ENCODE measurements around the gene STAG3. TPM values are rescaled to one million over a fixed set of nuclear protein-coding genes. Genes with fewer than 3 reads are reported as not detected.

The STAG3 gene
- total RNA-seq, 1 experiment from 2014 or later: 0.23 TPM

DNA sequence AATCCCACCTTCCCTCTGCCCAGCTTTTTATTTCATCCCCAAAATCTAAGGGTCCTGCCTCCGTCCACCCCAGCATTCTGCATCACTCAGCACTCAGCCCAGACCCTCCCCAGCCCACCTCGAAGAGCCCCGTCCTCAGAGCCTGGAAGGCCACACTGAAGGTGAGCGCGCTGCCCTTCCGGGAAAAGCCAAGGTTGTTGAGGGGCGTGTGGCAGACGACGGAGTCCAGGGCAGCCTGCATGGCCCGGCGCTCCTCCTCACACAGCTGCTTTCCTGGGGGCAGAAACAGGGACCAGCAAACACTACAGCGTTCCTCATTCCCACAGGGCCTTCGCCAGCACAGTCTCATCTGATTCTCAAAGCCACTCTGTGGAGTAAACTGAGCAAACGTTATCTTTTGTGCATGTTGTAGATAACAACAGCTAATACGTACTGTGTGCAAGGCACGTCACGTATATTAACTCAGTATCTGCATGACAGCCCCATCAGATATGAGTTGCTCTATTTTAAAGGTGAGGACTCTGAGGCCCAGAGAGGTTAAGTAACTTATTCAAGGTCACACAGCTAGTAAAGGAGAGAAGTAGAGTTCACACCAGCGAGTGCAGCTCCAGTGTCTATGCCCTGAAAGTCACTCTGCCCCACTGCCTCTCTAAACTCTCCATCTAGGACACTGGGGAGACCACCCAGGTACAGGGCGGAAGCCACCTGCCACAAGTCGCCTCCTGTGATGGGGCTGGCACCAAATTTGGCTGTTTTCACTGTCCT is 22.0 kb upstream of the STAG3 start:
- DNase-seq (ENCODE audit: low read depth): no peak

DNA sequence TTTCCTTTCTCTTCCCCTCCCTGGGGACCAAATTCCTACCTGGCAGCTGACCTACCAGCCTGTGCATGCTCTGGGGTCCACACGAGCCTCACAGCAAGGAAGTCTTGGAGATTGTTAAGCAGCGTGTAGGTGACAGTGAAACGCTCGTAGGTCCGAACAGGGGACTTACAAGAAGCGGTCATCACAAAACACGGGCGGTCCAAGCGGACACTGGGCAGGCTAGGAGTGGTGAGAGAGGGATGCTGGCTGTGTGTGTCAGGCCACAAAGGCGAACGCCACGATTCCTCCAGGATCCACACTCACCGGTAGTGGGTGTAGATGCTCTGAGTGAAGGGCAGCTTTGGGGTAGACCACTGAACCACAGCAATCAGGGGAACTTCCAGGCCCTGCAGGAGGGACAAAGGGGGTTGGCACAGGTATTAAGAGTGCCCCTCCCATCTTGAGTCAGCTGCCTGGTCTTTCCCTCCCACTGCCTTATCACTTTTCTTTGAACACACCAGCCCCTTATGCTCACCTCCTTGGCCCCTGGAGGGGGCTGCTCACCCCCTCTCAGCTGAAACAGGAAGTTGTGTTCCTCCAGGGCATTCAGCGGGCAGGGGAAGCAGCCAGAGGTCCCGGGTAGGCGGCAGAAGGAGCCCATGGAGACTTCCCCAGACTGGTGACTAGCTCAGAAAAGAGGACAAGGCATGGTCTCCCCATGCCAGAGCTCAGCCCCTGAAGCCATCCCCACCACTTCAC is 21.2 kb upstream of the STAG3 start:
- DNase-seq (ENCODE audit: low read depth): no peak

DNA sequence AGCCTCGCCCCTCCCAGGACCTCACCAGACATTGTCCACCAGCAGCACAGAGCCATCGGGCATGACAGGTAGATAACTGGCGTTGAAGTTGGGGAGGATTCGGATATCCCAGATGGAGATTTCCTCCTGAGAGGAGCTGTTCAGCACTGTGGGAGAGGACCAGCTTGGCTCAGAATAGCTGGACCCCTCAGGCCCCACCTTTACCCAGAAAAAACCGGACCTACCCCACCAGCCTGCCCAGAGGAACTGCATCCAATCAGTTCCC is 20.7 kb upstream of the STAG3 start:
- DNase-seq (ENCODE audit: low read depth): no peak

DNA sequence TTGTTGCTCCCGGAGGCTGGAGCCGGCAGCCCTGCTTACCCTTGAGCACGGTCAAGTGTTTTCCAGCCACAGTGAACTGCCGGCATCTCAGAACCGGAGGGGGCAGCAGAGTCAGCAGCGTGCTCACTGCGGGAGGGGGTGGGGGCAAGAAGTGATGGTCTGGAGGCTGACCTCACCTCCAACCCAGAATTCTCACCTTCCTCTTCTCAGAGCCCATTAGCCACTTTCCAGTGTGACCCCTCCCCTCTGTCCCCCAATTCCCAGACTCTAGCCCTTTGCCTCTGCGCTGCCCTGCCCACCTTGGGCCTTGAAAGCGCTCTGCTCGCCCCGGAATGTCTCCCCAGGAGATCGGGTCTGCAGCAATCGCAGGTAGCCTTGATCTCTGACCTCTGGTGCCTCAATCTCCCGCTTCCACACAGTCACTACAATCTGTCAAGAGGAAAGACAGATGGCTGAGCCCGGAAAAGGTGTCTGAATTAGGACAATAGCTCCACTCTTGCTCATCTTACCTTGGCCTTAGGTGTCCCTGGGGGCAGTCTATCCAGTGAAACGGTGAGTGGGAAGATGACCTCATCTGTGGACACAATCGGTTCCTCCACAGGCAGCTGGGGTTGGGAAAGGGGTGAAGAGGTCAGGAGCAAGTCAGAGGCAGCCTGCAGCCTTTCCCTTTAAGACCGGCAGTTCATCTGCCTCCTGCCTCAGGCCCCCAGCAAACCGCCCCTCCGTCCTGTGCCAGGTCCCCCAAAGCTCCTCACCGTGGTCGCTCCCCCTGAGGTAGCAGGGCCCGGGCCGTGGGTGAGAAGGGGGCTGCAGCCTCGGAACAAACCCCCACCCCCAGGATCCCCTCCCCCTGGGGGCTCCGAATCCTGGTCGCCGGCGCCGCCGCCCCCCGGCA is 20.1 kb upstream of the STAG3 start:
- peak; percentile 77 for DNase-seq (ENCODE audit: low read depth)

DNA sequence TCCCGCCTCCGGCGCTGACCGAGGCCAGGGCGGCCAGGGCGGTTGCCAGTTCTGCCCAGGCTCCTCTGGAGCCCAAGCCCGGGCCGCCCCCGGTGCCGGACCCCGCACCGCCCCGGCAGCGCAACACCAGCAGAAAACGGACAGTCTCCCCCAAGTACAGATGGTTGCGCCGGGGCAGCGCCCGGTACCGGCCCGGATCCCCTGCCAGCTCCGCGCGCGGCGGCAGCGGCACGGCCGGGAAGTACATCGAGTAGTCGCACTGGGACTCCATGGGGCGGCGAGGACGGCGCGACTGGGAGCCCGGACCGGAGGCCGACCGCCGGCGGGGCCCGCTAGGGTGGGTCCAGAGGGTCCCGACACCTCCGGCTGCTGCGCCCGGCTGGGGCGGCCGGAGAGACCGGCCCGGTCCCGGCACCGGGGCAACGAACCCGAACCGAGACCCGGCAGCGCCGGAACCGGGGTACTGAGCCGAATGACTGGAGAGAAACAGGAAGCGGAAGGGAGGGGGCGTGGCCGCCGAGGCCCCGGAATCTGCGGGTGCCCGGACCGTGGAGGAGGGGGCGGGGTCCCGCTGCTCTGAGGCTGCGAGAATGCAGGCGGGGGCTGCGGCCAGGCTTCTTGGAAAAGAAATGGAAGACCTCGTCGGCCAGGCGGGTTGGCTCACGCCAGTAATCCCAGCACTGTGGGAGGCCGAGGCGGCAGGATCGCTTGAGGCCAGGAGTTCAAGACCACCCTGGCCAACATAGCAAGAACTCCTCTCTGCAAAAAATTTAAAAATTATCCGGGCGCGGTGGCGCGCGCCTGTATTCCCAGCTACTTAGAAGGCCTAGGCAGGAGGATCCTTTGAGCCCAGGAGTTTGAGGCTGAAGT is 19.3 kb upstream of the STAG3 start, which contains the start of gene TRAPPC14:
TSS of gene TRAPPC14 (minus strand) at position 495 of the 870 bp plus-strand sequence. CDS start at position 271, 224 bp downstream.
- peak; percentile 84 for DNase-seq (ENCODE audit: low read depth)

DNA sequence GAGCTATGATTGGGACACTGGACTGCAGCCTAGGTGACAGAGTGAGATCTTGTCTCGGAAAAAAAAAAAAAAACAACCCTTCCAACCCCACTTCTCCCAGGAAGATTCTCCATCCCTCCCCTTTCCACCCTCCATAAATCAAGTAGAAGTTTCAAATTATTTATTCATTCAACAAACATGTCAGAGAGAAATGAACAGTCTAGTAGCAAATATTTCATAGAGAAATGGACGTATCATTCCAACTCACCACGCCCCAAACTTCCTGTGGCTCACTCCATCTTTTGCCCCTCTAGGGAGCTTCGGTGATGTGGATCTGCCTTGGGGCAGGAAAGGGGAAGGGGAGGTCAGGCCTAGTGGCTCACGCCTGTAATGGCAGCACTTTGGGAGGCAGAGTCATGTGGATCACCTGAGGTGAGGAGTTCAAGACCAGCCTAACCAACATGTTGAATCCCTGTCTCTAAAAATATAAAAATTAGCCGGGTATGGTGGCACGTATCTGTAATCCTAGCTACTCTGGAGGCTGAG is 18.6 kb upstream of the STAG3 start:
- peak; percentile 49 for DNase-seq (ENCODE audit: low read depth)

DNA sequence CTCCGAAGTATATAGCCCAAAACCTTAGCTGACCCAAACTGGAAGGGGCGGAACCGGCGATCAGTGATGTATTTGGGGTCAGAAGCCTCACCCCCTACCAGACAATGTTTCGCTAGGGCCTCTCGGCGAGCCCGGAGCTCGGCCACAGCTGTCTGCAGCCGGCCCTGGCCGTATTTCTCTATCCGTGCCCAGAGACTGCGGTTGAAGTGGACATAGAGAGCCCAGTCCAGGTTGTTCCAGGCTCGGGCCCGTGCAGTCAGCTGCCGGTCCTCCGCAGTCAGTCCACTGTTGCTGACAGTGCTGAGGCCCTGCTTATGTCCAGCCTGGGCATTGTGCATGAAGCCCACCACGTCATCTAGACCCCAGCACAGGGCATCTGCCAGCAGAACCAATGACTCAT is 17.7 kb upstream of the STAG3 start:
- DNase-seq (ENCODE audit: low read depth): no peak

DNA sequence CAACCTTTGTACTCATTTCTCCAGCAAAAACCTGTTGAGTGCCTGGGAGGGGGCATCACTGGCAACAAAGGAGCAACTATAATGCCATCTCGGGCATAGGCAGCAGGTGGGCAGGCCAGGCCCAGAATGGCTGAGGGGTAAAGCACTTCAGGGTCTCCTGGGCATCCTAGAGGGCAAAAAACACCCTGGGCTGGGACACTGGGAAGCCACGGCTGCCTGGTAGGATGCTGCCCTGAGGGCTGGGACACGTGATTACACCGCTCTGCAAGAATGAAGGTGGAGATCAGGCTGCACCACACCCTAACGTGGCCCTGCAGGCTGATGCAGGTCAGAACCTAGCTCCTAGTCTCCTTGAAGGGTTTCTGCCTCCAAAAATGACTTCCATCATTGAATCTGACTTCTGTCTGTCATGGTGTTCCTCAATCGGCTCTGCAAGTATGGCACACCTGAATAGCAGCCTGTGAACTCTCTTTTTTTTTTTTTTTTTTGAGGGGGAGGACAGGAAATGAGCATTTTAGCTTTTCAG is 14.6 kb upstream of the STAG3 start:
- no peak for DNase-seq (ENCODE audit: low read depth)

DNA sequence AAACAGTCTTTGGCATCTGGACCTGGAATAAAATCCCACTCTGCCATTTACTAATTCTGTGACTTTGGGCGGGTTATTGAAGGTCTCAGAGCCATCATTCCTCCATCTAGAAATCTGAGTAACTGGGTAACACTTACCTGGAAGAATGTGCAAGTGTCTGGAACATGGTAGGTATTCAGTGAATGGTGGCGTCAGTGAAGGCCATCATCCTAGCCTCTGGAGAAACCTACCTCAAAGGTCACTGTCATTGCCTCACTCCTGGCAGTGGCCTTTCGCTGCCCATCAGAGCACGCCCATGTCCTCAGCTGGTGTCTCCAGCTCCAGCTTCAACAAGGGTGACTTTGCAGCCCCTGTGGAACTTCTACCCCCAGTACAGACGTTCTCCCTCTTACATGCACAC is 13.8 kb upstream of the STAG3 start:
- no peak for DNase-seq (ENCODE audit: low read depth)

DNA sequence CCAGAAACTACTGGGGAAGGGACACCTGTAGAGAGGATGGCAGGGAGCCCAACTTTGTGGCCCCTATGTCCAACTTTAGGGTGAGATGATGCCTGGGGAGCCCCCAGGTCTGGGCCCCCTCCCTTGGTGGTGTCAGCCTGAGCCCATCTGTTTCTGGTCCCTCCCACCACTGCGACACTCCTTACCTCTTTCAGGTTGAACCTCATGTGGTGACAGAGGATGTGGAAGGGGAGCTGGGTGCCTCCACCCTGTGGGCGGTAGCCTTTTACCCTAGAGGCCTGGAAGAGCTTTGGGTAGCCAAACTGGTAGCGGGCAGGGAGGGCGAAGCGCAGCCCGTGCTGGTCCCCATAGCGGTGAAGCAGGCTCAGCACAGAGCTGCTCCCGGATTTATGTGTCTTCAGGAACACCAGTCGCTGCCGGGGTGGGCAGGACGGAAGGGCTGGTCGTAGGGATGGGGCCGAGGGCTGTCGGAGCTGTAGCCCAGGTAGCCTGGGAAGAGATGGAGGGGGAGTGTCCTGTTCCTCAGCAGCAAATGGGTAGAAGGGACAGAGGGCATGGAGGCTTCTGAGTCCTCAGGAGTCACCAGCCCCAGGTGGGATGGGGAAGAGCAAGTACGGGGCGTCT is 11.3 kb upstream of the STAG3 start:
- DNase-seq (ENCODE audit: low read depth): no peak

DNA sequence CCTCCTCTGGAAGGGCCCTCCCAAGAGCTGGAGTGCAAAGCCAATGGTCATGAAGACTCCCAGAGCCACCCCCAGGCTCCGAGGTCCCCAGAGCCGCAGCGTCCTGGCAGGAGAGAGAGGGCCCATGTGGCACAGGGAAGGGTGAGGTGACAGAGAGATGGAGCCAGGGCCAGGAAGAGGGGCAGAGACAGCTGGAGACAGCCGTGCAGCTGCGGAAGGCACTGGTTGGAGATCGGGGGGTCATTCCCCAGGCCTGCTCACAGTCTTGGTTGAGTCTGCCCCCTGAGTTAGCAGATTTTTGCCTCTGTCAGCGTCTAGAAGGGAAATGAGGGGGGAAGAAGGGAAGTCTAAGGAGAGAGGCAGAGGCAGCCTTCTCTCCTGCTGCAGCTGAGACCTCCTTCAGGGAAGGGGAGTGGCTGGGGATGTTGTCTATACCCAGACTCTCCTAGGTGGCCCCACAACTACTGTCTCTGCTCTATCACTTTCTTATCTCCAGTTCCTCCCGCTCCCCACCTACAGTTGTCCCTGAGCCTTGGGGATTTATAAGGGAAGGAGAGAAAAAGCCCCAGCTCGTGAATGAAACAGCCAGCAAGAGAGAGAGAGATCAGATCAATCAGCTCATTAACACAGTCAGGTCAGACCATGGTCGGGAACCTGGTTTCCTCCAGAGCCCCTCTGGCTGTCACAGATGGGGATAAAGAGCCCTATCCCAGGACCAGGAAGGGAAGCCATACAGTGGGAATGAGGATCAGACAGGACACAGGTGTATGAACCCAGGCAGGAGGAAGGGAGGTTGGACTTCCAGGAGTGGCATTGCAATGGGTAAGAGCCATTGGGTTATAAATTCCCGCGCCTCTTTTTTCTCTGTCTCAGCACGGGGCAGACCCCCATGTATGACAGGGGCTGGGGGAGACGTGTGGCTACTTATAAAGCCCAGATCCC is 10.5 kb upstream of the STAG3 start:
- no peak for DNase-seq (ENCODE audit: low read depth)

DNA sequence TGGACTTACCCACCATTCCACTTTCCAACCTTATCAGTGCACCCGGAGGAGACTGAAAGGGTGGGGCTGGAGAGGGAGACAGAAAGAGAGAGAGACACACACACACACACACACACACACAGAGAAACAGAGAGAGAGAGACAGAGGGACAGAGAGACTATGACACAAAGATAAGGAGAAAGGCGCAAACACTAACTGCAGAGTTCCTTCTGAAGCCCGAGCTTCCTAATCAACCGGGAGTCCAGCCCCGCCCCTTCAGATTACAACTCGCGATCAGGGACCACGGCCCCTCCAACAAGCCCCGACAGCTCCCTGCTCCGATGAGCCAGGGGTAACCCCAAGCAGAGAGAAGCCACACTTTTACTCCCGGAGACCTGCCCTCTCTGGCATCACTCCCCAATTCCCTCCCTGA is 9.8 kb upstream of the STAG3 start:
- DNase-seq (ENCODE audit: low read depth): peak; percentile 34

DNA sequence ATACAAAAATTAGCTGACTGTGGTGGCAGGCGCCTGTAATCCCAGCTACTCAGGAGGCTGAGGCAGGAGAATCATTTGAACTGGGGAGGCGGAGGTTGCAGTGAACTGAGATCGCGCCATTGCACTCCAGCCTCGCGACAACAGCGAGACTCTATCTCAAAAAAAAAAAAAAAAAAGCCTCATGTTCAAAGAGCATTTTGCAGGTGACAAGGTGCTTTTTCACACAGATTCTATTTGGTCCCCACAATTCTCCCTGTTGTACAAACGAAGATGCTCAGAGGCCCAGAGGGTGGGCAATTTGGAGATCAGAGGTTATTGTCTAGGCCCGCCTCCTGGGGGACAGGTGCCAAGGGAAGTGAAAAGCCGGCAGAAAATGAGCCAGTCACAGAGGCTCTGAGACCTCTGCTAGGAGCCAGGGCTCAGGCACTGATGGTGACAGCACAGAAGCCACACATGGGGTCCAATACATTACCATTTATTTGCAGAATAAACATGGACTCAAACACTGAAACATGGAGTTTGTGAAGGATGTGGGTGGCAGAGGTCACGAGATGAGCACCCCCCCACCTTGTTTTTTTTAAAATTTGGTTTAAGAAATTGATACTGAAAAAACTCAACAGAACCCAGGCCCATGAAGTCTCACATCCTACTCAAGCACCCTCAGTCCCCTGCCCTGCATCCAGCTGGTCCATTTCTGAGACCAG is 8.4 kb upstream of the STAG3 start:
- DNase-seq (ENCODE audit: low read depth): no peak

DNA sequence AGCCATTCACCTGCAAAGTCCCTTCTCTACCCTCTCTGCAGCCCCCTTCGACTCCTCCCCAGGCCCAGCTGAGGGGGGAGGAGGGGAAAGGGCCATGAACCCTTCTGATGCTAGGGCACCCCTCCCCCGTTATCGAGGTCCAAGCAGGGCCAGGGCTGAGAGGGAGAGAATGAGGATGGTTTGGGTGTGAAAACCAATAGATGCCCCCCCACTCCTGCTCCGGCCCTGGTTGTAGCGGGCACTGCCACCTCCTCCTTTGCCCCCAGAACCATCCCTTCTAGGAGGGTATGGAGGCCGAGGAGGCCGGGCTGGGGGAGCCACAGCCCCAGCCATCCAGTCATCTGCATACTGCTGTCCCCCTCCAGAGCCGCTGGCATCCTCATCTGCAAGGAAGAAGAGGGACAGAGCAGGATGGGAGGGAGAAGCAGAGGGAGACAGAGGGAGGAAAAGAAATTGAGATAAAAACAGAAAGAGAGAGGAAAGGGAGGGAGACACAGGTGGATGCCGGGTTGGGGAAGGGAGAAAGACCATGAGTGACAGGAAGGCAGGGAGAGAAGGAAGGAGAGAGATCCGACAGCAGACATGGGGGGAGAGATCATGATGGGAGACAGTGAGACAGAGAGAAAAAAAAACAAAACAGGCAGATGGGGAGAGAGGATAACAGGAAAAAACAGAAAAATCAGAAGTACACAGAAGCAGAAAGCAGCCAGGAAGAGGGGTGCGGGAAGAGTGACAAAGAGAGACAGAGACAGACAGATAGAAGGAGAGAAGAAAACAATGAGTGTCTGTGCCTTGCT is 7.4 kb upstream of the STAG3 start:
- no peak for DNase-seq (ENCODE audit: low read depth)

DNA sequence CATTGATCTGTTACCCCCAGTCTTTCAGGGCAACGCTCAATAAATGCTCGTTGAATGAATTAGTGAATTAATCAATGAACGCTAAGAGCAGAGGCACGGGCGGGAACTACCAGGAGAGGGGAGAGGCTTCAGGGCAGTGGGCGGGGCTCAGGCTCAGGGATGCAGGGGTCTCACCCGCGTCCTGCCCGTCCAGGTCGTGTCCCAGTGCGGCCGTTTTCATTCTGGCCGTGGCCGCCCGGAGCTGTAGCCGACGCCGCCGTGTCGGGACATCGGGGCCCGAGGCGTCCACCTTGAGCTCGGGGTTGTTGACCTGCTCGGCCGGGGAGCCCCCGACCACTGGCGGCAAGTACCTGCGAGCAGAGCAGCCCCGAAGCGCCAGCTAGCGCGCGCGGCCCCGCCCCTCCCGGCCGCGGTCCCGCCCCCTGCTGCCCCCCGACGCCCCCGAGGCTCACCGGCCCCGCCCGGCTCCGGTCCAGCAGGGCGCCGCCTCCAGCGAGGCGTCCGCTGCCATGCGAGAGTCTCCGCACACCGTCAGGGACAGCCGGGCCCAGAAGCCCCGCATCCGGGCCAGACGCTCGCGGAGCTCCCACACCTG is 6.5 kb upstream of the STAG3 start:
- no peak for DNase-seq (ENCODE audit: low read depth)

DNA sequence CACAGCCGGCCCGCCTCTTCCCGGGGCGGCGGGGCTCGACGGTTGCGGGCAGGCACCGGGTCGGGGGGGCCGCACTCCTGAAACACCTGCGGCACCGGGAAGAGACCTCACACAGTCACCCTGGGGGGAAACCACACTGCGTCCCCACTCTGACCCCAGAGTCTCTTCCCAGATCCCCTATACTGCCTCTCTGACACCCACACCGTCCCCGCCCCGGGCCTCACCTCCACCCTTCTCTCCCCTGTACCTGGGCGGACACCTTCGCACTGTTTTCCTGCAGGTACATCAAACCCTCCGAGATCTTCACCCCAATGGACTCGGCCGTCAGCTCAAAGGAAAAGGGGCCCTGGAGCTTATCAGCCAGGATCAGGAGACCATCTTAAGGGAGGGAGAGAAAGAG is 5.9 kb upstream of the STAG3 start:
- DNase-seq (ENCODE audit: low read depth): no peak

DNA sequence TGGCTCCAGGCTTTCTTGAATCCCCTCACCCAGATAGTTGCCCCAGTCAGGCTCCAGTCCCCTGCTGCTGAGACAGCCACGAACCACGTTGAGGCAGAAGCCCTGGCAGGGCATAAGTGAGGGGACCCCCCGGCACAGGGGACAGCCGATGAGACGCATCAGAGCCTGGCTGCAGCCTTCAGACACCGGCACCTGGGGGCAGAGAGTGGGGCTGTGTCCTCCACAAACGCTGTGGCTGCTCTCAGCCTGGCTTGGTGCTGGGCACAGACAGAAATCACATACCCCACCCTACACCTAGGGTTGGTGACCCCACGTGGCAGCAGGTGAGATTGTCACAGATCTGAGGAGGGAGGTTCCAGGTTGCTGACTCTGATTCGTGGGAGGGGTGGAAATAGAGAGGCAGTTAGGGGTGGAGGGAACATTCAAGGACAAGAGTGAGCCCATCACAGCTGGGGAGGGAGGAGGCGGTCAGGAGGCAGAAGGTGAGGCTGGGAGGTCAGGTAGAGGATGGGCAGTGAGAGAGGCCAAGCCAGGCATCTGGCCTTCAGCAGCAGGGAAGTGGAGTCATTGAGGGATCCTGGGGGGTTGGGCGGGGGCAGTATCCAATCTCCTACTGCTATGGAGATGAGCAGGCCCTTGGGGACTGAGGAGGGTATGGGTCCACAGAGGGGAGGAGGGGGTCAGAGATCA is 3.8 kb upstream of the STAG3 start:
- DNase-seq (ENCODE audit: low read depth): no peak

All from LHCN-M2 (cell line).